Activated naive CD8-positive, alpha-beta T cell treated with anti-CD3 and anti-CD28 coated beads, Interleukin-2, amount 50 U/mL, for 16 hours (primary cell): ENCODE measurements around the gene NPIPB8.
"Not testable (repeated sequence)": the region's sequence is repeated elsewhere in the genome, so short reads cannot be mapped to it uniquely, and the experiment has no call there.

ENCODE experiments used
- DNase-seq: peaks from one replicate; pipeline ENCODE4 v3.0.0-alpha.2; 2020; ENCODE audit warnings: low read depth, low spot score

Gene NPIPB8

DNA sequence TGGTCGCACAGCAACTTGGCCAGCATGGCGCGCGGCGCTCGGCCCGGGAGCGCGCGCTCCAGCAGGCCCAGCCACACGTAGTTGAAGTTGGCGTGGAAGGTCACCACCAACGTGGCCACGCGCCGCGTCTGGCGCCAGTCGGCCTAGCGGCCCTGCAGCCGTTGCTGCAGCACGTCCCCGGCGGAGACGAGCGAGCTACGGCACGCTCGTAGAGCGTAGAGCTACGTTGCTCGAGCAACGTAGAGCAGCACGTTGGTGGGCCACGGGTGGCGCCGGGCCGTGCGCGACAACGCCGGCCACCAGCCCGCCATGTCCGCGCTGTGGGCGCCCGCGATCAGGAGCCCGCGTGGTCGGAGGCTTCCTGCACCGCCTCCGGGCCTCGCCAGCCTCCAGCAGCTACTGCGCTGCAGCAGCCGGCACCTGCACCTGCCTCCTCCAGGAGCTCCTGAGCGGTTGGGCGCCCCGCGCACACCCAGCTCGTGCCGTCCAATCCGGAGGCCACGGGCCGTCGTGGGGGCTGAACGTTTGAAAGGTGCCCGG lies 14.6 kb upstream of the NPIPB8 start:
- DNase-seq = peak; percentile 52

DNA sequence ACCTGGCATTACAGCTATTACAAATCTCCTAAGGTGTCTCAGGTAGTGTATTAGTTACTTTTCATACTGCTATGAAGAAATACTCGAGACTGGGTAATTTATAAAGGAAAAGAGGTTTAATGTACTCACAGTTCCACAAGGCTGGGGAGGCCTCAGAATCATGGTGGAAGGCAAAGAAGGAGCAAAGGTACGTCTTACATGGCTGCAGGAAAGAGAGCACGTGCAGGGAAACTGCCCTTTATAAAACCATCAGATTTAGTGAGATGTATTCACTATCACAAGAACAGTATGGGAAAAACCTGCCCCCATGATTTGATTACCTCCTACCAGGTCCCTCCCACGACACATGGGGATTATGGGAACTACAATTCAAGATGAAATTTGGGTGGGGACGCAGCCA lies 7.0 kb upstream of the NPIPB8 start:
- not testable (repeated sequence) for DNase-seq

DNA sequence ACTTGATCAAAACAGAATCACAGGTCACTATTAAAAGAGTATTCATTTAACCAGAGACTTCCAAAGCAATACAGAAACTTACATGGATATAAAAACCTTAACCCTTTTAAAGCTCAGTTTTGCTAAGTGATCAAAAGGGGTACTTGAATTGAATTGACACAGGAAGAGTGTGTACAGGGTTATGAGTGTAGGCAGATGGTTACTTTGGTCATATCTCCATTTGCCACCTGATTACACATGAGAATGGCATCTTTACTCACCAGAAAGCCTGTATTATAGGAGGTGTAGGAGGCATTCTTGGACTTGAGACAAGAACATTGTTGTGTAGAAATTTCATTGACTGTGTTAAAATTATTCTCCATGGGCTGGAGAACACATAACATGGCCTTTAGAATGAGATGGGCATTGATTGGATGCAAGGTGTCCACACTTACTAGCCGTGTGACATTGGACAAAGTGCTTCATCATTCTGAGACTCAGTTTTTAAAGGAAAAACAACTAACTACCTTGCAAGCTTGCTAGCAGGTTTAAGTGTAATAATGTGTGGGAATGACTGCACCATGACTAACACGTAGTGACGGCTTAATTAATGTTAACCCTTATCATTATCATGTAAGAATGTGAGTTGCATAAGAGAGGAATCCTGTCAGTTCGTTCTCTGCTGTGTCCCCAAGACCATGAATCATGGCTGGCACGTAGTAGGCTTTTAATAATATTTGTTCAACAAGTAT lies 1.6 kb upstream of the NPIPB8 start:
- DNase-seq = not testable (repeated sequence)

DNA sequence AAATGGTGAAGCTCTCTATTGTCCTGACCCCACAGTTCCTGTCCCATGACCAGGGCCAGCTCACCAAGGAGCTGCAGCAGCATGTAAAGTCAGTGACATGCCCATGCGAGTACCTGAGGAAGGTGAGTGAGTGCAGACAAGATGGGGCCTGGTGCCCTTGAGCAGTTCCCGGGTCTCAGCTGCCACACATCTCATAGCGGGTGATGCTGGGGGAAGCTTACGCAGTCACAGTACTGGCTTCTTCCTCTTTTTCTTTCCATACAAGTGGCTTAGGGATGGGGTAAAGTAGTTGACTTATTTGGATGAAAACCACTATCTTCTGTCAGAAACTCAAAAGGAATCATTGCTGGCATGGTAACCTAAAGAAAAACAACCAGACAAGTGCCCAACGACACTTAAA lies 494 bp downstream of the NPIPB8 start:
- DNase-seq = not testable (repeated sequence)

DNA sequence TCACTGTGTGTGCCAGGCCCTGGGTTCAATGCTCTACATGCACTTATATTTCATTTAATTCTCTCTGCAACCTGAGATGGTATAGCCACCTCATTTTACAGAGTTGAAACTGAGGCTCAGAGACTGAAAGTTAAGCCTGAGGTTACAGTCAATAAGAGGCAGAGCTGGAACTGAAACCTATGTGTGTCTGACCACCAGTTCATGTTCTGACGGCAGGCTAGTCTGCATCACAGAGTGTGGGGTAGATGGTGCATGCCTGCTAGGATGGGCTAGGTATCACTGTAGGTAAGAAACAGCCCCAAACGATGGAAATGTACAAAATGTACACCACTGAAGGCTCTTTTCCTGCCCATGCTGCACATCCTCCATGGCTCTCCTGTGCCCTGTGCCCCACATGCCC lies 2.1 kb downstream of the NPIPB8 start:
- DNase-seq = not testable (repeated sequence)

DNA sequence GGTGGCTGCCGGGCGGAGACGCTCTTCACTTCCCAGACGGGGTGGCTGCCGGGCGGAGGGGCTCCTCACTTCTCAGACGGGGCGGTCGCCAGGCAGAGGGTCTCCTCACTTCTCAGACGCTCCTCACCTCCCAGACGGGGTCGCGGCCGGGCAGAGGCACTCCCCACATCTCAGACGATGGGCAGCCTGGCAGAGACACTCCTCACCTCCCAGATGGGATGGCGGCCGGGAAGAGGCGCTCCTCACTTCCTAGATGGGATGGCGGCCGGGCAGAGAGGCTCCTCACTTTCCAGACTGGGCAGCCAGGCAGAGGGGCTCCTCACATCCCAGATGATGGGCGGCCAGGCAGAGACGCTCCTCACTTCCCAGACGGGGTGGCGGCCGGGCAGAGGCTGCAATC lies 28.4 kb downstream of the NPIPB8 start:
- DNase-seq = not testable (repeated sequence)

DNA sequence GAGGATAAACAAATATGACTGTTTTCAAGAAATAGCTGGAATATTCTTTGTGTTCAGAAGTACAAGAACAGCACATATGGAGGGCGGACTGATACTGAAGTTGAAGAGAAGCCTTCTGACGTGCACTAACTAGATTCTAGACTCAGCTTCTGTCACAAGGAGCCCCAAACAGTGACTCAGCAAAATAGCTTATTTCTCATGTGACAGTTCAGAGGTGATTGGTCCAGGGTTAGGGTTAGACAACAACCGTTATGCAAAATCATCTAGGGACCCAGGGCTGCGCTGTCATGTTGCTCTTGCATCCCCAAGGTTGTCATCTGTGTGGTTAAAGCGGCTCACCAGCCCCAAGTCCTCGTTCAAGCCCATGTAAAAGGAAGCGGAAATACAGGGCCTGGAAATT lies 29.6 kb downstream of the NPIPB8 start:
- not testable (repeated sequence) for DNase-seq

DNA sequence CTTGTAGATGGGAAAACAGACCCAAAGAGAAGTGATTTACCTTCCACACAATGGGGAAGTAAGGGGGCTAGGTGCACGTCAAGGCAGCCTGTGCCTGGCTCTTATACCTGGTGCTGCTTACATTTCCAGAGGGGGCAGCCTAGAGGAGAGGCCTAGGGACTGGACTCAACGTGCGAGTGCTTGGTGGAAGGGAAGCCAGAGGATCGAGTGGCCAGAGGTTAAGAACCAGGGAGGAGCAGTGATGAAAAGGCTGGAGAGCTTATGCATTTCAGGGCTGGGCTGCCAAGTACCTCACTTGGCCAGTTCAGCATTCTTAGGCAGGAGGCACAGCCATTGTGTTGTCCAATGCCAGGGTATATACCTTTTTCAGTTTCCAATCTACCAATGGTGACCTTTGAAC lies 30.3 kb downstream of the NPIPB8 start:
- not testable (repeated sequence) for DNase-seq

DNA sequence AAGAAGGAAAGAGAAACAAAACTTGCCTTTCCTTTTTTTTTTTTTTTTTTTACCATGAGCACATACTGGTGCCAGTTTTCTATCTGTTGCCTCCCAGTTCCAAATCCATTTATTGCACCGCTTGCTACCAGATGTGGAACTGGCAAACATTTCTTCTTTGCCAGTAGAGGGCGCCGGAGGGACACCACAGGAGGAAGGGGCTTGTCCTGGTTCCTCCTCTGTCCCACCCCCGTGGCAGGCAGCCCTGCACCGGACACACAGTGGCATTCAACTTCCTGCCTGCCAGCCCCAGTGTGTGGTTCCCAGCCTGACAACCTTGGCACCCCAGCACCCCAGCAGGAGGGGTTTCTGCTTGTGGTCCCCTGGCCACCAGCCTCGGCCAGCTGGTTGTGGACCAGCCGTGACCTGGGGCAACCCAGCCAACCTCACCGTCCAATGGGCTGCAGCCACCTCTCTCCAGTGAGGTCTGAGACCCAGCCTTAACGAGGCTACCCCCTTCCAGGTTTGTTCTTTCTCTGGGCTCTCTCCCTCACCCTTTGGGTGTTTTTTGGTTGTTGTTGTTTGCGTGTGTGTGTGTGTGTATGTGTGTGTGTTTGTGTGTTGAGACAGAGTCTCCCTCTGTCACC lies 50.6 kb downstream of the NPIPB8 start:
- DNase-seq = not testable (repeated sequence)

DNA sequence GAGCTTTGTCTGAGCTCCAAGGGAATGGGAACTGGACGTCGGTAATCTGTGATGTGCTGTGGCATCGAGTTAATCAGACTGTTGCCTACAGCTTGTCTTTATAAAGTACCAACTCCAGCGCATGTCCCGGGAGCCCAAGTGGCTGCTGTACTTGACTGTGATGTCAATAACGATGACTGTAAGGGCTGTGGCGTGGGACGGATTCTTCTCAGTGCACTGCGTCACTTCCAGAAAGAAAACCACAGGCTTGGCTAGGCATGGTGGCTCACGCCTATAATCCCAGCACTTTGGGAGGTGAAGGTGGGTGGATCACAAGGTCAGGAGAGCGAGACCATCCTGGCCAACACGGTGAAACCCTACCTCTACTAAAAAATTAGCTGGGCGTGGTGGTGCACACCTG lies 51.6 kb downstream of the NPIPB8 start:
- DNase-seq = not testable (repeated sequence)

DNA sequence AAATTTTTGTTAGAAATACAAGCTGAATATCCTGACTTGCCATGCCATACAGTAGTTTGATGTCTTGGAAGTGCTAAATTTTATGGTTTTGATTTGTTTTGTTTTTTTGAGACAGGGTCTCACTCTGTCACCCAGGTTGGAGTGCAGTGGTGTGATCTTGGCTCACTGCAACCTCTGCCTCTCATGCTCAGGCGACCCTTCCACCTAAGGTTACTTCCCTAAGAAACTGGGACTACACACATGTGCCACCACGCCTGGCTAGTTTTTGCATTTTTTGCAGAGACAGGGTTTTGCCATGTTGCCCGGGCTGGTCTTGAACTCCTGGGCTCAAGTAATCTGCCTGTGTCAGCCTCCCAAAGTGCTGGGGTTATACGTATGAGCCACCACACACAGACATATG lies 53.9 kb downstream of the NPIPB8 start:
- not testable (repeated sequence) for DNase-seq

DNA sequence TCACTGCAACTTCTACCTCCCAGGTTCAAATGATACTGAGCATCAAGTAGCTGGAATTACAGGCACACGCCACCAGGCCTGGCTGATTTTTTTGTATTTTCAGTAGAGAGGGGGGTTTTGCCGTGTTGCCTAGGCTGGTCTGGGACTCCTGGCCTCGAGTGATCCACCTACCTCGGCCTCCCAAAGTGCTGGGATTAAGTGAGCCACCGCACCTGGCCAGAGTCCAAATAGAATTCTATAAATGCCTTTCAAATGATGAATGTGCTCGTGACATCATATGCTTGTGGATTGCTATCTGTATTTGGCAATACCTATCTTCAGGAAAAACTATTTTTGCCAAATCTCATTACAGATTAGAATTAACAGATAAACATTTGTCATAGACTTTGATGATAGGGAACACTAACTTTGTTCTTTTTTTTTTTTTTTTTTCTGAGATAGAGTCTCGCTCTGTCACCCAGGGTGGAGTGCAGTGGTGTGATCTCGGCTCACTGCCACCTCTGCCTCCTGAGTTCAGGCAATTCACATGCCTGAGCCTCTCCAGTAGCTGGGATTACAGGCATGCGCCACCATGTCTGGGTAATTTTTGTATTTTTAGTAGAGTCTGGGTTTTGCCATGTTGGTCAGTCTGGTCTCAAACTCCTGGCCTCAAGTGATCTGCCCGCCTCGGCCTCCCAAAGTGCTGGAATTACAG lies 55.5 kb downstream of the NPIPB8 start:
- DNase-seq = not testable (repeated sequence)

DNA sequence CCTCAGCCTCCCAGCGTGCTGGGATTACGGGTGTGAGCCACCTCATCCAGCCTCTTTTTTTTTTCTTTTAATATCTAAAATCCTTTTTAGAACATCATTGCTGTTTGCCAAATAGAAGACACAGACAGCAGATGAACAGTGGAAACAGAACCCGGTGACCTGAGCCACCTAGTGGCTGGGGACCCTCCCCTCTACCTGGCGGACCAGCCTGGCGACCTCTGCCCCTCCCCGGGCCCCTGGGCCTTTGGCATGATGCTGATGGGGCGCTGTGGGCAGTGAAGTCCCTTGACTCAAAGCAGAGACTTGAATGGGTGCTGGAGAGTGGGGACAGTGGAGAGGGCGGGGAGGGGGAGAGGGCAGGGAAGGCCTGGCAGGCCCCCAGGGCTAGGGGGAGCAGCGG lies 61.9 kb downstream of the NPIPB8 start:
- DNase-seq = not testable (repeated sequence)

DNA sequence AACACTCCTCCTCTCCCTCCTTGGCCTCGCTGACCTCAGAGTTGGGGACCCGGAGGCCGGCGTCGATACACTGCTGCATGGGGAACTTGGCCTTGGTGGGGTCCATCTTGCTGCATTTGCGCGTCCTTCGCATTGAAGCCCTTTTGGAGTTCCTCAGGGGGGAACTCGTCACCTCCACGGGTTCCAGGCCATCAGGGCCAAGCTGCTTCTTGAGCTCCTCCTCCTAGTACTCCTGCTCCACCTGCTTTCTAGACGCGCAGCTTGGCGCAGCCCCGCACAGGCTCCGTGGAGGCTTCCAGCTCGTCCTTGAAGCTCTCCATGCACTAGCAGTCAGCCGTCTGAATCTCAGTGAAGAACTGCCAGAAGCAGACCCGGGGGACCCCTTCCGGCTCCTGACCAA lies 62.5 kb downstream of the NPIPB8 start:
- DNase-seq = not testable (repeated sequence)

DNA sequence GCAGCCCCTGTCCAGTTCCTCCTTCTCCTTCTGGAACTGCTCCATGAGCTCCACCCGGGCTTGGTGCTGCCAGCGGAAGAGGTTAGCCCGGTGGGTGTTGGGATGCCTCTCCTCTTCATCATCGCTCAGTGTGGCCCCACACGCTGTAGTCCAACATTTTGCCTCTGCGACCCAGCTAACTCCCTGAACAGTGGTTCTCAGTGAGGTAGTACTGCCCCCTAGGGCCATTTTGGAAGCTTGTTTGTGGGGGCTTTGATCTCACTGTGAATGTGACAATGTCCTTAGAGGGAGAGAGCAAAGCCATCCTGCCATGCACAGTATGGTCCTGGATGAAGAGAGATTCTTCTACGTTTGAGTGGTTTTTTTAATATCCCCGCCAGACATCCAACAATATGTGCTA lies 63.5 kb downstream of the NPIPB8 start:
- DNase-seq = not testable (repeated sequence)

DNA sequence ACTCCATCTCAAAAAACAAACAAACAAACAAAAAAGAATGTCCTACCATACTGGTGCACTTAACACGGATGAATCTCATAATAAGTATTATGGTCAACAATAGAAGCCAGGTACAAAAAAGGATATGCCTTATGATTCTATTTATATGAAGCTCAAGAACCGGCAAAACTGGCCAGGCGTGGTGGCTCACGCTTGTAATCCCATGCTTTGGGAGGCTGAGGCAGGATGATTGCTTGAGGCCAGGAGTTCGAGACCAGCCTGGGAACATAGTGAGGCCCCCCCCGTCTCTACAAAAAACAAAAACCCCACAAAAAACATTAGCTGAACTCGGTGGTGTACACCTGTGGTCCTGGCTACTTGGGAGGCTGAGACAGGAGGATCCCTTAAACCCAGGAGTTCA lies 66.4 kb downstream of the NPIPB8 start:
- DNase-seq = not testable (repeated sequence)
